AG10803 (cell line): ENCODE data around the gene SNX9.

Experiments used
- DNase-seq: peaks from one replicate; pipeline ENCODE4 v3.0.0; 2010; ENCODE audit warnings: low read depth
- H3K4me3 ChIP-seq: 2 replicates; pipeline ENCODE4 v1.5.1; 2011; ENCODE audit warnings: mild to moderate bottlenecking, low read length, control low read depth
- TF ChIP-seq, protein P1 (sequence below): conservative IDR thresholded peaks from 2 replicates; pipeline ENCODE4 v1.5.1; 2011; ENCODE audit warnings: mild to moderate bottlenecking, low read length, control low read depth, inconsistent platforms

SNX9 gene

GRCh38 chr6:157911786-157912185 lies 88.7 kb downstream of the SNX9 start:
- TF ChIP-seq, protein P1, sequence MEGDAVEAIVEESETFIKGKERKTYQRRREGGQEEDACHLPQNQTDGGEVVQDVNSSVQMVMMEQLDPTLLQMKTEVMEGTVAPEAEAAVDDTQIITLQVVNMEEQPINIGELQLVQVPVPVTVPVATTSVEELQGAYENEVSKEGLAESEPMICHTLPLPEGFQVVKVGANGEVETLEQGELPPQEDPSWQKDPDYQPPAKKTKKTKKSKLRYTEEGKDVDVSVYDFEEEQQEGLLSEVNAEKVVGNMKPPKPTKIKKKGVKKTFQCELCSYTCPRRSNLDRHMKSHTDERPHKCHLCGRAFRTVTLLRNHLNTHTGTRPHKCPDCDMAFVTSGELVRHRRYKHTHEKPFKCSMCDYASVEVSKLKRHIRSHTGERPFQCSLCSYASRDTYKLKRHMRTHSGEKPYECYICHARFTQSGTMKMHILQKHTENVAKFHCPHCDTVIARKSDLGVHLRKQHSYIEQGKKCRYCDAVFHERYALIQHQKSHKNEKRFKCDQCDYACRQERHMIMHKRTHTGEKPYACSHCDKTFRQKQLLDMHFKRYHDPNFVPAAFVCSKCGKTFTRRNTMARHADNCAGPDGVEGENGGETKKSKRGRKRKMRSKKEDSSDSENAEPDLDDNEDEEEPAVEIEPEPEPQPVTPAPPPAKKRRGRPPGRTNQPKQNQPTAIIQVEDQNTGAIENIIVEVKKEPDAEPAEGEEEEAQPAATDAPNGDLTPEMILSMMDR = no peak
- no peak overlapping the region for H3K4me3 ChIP-seq
- no peak for DNase-seq

GRCh38 chr6:157912326-157912725 lies 89.3 kb downstream of the SNX9 start:
- TF ChIP-seq, protein P1 = no peak
- no peak overlapping the region for H3K4me3 ChIP-seq
- DNase-seq = peak; percentile 92

GRCh38 chr6:157921685-157922367 lies 98.8 kb downstream of the SNX9 start:
- DNase-seq = peak; percentile 94
- no peak overlapping the region for H3K4me3 ChIP-seq
- TF ChIP-seq, protein P1 = no peak

DNA sequence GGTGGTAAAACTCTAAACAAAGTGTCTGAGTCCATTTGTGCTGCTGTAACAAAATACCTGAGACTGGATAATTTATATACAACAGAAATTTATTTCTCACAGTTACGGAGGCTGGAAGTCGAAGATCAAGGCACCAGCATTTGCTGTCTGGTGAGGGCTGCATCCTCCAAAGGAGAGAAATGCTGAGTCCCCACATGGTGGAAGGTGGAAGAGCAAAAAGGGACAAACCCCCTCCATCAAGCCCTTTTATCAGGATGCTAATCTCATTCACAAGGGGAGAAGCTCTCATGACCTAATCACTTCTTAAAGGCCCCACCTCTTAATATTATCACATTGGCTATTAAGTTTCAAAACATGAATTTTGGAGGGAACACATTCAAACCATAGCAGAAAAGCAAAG lies 102.7 kb downstream of the SNX9 start:
- no peak overlapping the region for H3K4me3 ChIP-seq
- TF ChIP-seq, protein P1 = no peak
- DNase-seq = no peak

DNA sequence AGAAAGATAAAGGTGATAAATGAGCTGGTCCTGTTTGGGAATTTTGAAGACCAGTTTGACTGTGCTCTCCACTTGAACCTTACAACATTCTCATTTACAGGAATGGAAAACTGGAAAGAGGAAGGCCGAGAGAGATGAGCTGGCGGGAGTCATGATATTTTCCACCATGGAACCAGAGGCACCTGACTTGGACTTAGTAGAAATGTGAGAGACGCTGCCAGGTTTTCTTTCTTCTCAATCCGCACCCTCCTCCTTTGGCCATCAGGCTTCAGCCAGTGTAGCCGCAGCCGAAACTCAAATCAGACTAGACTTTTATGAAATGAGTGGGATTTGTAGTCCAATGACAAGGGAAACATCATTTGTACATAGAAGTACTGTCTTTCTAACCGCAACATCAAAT lies 104.0 kb downstream of the SNX9 start:
- TF ChIP-seq, protein P1 = no peak
- no peak overlapping the region for H3K4me3 ChIP-seq

GRCh38 chr6:157928428-157928827 lies 105.4 kb downstream of the SNX9 start:
- DNase-seq = no peak

More for the DNA sequence above, 104.0 kb downstream of the SNX9 start:
- DNase-seq = no peak

DNA sequence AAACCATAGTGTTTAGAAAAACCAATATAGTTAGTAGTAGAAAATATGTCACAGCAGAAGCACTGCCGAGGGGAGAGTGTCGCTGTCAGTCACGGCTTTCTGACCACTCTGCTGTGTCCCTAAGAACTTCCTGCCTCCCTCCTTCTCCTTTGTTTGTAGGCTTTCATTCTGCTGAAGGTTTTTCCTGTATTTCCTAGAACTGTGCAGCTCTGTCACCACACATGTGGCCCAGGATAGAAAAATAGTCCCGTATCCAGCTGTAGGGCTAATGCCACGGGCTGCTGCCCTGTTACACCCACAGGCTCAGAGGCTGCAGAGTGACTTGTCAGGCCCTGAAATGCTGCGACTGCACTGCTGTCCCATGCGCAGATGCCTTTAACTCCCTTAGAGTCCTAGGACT lies 106.0 kb downstream of the SNX9 start:
- no peak for DNase-seq
- H3K4me3 ChIP-seq = no peak overlapping the region
- TF ChIP-seq, protein P1 = no peak

More at GRCh38 chr6:157928428-157928827, 105.4 kb downstream of the SNX9 start:
- TF ChIP-seq, protein P1 = no peak
- H3K4me3 ChIP-seq = no peak overlapping the region
